WTC11 (cell line): ENCODE data around the gene NAA25.

Experiments
- AFF4 ChIP-seq: sonication (generic); formaldehyde crosslinking; IDR thresholded peaks from 2 replicates; pipeline ENCODE4 v1.8.1; 2023; ENCODE audit warnings: mild to moderate bottlenecking, missing genetic modification reagents, borderline replicate concordance
- ATF3 ChIP-seq: sonication (generic); formaldehyde crosslinking; conservative IDR thresholded peaks from 2 replicates; pipeline ENCODE4 v1.8.1; 2022; ENCODE audit warnings: mild to moderate bottlenecking, missing genetic modification reagents
- CDX4 ChIP-seq: fragments of 250-450 bp; sonication (Bioruptor Pico); IDR thresholded peaks from 2 replicates; pipeline ENCODE4 v1.9.0; 2021; ENCODE audit warnings: moderate library complexity, mild to moderate bottlenecking, inconsistent platforms, borderline replicate concordance
- ESRRA ChIP-seq: sonication (generic); formaldehyde crosslinking; IDR thresholded peaks from 2 replicates; pipeline ENCODE4 v1.8.1; 2022; ENCODE audit warnings: mild to moderate bottlenecking, missing genetic modification reagents, borderline replicate concordance
- FOXJ3 ChIP-seq: sonication (generic); formaldehyde crosslinking; IDR thresholded peaks from 2 replicates; pipeline ENCODE4 v1.9.0; 2021; ENCODE audit warnings: missing genetic modification reagents, mild to moderate bottlenecking, borderline replicate concordance
- FOXP4 ChIP-seq: sonication (generic); formaldehyde crosslinking; IDR thresholded peaks from 2 replicates; pipeline ENCODE4 v1.8.0; 2022; ENCODE audit warnings: mild to moderate bottlenecking, missing genetic modification reagents
- IRF2 ChIP-seq: sonication (generic); formaldehyde crosslinking; IDR thresholded peaks from 2 replicates; pipeline ENCODE4 v1.8.0; 2022; ENCODE audit warnings: low read depth, missing genetic modification reagents, borderline replicate concordance
- NR3C1 ChIP-seq: sonication (generic); formaldehyde crosslinking; conservative IDR thresholded peaks from 2 replicates; pipeline ENCODE4 v1.8.1; 2023; ENCODE audit warnings: low read depth, mild to moderate bottlenecking, missing genetic modification reagents
- PRDM15 ChIP-seq: sonication (generic); formaldehyde crosslinking; IDR thresholded peaks from 2 replicates; pipeline ENCODE4 v1.8.0; 2022; ENCODE audit warnings: missing genetic modification reagents
- SP1 ChIP-seq: sonication (generic); formaldehyde crosslinking; conservative IDR thresholded peaks from 2 replicates; pipeline ENCODE4 v1.8.1; 2022; ENCODE audit warnings: missing genetic modification reagents
- ZNF121 ChIP-seq: sonication (generic); formaldehyde crosslinking; IDR thresholded peaks from 2 replicates; pipeline ENCODE4 v1.8.0; 2023; ENCODE audit warnings: missing genetic modification reagents
- TF ChIP-seq, protein P1 (sequence below): fragments of 200-600 bp; IDR thresholded peaks from 2 replicates; pipeline ENCODE4 v1.8.0; 2022; ENCODE audit warnings: antibody characterized with exemption
- TF ChIP-seq, protein P2 (sequence below): fragments of 250-450 bp; sonication (Bioruptor Pico); conservative IDR thresholded peaks from 2 replicates; pipeline ENCODE4 v1.9.0; 2021; ENCODE audit warnings: mild to moderate bottlenecking

DNA sequence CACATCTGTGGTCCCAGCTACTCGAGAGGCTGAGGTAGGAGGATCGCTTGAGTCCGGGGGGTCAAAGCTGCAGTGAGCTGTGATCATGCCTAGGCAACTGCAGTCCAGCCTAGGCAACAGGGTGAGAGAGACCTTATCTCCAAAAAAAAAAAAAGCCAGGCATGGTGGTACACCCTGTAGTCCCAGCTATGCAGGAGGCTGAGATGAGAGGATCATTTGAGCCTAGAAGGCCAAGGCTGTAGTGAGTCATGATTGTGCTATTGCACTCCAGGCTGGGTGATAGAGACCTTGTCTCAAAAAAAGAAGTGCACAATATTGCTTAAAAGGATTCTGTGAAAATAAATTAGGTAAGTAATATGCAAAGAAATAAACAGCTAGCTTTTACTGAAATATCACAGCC lies 17.0 kb downstream of the NAA25 start:
- TF ChIP-seq IRF2 (CRISPR knock-in tag) (no peak), CDX4 (CRISPR knock-in tag) (no peak), ATF3 (no peak), FOXJ3 (no peak), AFF4 (CRISPR knock-in tag) (no peak), FOXP4 (CRISPR knock-in tag) (no peak), PRDM15 (no peak), NR3C1 (CRISPR knock-in tag) (no peak), SP1 (no peak), ZNF121 (CRISPR knock-in tag) (no peak), ESRRA (CRISPR knock-in tag) (no peak)
- TF ChIP-seq, protein P1, sequence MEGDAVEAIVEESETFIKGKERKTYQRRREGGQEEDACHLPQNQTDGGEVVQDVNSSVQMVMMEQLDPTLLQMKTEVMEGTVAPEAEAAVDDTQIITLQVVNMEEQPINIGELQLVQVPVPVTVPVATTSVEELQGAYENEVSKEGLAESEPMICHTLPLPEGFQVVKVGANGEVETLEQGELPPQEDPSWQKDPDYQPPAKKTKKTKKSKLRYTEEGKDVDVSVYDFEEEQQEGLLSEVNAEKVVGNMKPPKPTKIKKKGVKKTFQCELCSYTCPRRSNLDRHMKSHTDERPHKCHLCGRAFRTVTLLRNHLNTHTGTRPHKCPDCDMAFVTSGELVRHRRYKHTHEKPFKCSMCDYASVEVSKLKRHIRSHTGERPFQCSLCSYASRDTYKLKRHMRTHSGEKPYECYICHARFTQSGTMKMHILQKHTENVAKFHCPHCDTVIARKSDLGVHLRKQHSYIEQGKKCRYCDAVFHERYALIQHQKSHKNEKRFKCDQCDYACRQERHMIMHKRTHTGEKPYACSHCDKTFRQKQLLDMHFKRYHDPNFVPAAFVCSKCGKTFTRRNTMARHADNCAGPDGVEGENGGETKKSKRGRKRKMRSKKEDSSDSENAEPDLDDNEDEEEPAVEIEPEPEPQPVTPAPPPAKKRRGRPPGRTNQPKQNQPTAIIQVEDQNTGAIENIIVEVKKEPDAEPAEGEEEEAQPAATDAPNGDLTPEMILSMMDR, result no peak
- TF ChIP-seq, protein P2, sequence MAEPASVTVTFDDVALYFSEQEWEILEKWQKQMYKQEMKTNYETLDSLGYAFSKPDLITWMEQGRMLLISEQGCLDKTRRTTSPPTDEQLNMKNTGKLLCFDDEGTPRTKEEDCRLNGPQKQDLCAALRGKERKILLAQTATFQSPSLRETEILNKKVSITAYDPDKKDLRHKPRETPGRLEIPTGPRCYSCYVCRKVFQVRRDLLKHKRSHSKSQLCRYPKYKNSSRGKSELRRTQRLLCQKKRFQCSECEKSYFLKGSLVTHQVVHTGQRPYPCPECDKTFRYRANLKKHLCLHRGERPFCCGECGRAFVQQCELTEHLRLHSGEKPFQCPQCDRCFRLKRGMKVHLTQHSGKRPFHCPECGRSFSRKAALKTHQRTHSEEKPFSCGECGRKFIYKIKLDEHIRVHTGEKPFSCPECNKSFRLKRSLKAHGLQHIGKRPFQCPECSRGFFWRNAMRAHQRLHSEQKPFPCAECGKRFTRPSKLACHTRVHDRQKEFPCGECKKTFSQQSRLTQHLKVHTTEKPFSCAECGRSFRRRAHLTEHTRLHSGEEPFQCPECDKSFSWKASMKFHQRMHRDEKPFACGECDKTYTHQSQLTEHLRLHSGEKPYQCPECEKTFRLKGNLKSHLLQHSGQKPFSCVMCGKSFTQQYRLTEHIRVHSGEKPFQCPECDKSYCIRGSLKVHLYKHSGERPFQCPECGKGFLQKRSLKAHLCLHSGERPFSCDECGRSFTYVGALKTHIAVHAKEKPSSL, result no peak
